HTR-8/SVneo (cell line): ENCODE data around the gene GLIPR1.
"Not testable (repeated sequence)": the region's sequence is repeated elsewhere in the genome, so short reads cannot be mapped to it uniquely, and the experiment has no call there.

Experiments used
- DNase-seq: peaks from one replicate; pipeline ENCODE4 v3.0.0; 2011; ENCODE audit warnings: low spot score, mixed read lengths; ENCODE audit not compliant: insufficient read length
- FAIRE-seq: peaks from 2 replicates; lab custom pipeline; 2011; peaks lifted over from hg19 to GRCh38; lab: Jason Lieb, UNC

GLIPR1 gene

GRCh38 chr12:75471902-75472890 is 8.4 kb upstream of the GLIPR1 start:
- no peak for FAIRE-seq
- no peak for DNase-seq

DNA sequence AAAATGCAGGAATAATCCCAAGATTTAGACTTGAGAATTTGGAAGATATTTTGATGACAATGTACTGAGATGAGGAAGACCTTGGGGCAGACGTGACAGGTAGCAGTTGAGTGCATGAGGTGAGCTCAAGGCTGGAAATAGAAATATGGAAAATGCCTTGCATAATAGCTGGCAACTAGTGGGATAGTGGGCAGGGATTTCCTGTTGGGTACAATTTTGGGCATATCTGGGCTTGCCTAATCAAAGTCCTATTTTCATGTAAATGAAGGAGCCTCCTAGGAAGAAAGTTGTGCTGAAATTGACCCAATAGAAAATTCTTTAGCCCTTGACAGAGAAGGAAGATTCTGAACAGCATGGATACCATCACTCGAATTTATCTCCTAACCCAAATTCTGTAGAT is 6.4 kb upstream of the GLIPR1 start:
- DNase-seq (no peak), FAIRE-seq (no peak)

- DNase-seq, result no peak
- no peak for FAIRE-seq
Observed at GRCh38 chr12:75476071-75476470, 4.5 kb upstream of the GLIPR1 start.

GRCh38 chr12:75477137-75477536 is 3.4 kb upstream of the GLIPR1 start:
- FAIRE-seq, result no peak
- DNase-seq, result no peak

DNA sequence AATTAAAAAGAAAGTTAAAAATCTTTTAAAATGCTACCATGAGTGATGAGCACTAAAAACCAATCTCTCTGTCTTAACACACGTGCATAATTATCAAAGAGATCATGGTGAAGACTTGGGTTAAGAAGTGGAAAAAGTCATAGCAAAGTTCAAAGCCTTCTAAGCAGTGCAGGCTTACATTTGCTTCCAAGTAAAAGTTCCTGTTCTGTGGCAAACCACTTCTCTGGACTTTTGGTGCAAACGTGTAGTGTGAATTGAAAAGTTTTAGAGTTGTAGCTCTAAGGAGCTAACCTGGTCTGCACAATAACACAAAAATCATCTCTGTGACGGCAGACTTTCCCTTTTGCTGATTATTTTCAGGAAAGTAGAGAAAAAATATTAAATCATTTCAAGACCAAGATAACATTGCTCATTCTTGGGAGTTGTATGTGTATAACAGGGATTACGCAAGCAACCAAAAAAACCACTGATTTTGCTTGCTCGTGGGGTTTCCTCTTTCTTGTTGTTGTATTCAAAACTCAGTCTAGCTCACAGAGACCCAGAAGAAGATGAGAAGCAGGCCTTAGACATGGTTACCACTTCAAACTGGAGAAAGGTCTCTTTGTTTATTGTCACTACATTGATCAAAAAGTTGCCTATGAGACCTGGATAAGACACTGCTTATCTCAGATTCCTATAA is 2.3 kb upstream of the GLIPR1 start:
- no peak for FAIRE-seq
- DNase-seq, result no peak

- FAIRE-seq (no peak), DNase-seq (no peak)
Observed at GRCh38 chr12:75479963-75480461, 543 bp upstream of the GLIPR1 start.

DNA sequence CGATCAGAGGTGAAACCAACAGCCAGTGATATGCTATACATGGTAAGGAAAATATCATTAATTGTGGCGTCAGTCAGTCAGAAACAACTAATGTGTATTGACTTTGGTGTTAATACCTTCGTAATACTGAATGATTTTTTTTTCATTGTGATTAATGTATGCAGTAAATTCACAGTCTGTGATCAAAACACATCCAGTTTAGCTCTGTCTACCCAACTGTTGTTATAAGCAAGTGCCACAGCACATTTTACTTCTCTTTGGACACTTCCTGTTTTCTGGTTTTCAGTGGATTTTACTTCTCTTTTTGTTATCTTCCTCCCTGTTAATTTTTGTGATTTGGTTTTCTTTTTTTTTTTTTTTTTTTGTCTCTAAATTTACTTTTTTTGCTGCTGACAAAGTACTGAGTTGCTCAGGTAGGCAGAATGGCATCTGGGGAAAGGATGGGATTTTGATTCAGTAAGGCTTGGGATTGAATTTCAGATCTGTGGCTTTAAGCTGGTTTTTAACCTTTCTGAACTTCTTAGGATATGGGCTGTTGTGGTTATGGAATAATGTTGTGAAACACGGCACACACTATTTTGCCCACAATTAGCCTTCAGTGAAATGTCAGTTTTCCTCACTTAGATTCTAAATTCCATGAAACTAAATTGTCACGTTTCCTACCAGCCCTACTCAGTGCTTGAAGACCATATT is 604 bp downstream of the GLIPR1 start:
- no peak for FAIRE-seq
- no peak for DNase-seq

DNA sequence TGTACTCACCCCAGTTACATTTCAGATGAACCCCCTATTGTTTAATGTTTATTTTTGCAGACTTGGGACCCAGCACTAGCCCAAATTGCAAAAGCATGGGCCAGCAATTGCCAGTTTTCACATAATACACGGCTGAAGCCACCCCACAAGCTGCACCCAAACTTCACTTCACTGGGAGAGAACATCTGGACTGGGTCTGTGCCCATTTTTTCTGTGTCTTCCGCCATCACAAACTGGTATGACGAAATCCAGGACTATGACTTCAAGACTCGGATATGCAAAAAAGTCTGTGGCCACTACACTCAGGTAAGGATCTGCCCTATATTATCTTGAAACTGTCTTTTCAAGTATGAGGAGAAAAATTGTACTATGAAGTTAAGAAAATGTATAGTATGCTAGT is 1.2 kb downstream of the GLIPR1 start:
- FAIRE-seq (no peak), DNase-seq (no peak)

GRCh38 chr12:75482646-75483045 is 2.1 kb downstream of the GLIPR1 start:
- FAIRE-seq, result no peak
- DNase-seq, result no peak

- no peak for FAIRE-seq
- no peak for DNase-seq
Observed at GRCh38 chr12:75483431-75483830, 2.9 kb downstream of the GLIPR1 start.

GRCh38 chr12:75484450-75484849 is 3.9 kb downstream of the GLIPR1 start:
- DNase-seq, FAIRE-seq: not testable (repeated sequence)

GRCh38 chr12:75487308-75487707 is 6.8 kb downstream of the GLIPR1 start:
- DNase-seq (no peak), FAIRE-seq (no peak)

DNA sequence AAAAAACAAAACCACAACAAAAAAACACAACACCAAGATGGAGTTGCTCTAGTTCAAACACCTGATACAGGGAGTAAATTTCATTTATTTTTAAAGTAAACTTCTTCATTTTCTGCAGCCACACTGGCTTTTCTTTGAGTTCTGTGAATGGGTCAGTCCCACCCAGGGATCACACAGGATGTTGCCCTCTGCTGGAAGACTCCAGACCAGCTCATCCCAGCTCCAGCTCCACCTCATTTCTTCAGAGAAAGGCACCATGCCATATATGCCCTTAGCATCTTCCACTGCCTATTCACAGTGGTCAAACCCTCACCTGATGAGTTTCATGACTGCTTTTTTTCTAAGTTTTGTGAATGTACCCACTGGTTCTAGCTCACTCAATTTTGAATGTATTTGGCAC is 8.0 kb downstream of the GLIPR1 start:
- FAIRE-seq (no peak), DNase-seq (no peak)

GRCh38 chr12:75489187-75489586 is 8.6 kb downstream of the GLIPR1 start:
- DNase-seq (no peak), FAIRE-seq (no peak)

- DNase-seq (no peak), FAIRE-seq (no peak)
Observed at GRCh38 chr12:75489613-75490210, 9.2 kb downstream of the GLIPR1 start.

DNA sequence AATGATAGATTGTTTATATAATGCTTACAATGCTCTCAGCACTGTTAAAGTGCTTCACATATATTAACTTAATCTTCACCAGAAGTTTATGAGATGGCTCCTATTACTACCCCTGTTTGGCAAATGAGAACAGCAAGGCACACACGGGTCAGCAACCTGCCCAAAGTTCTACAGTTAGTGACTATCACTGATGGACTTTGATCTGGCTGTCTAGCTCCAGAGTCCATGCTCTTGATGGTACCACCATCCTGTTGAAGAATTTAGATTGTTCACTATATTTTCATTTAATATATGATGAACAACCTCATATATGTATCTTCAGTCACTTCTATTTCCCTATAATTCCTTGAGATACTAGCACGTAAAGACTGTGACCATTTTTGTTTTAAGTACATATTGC is 10.6 kb downstream of the GLIPR1 start:
- FAIRE-seq (no peak), DNase-seq (no peak)

DNA sequence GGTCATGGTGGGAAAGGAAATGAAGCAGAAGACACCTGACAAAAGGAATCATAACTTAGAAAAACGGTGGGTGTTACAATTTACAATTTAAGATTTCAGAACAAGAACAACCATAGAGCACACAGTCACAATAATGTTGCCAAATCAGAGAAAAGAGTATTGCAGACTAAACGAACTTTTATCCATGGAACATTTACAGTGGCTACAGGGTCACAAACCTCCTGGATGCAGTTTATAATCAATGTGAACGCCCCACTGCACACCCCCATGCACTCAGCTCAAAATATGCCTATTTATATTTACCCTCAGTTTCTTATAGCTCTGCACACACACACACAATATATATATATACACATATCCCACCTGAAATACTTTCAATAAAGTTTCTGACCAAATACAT is 22.9 kb downstream of the GLIPR1 start:
- DNase-seq, result no peak
- no peak for FAIRE-seq

GRCh38 chr12:75503866-75504265 is 23.3 kb downstream of the GLIPR1 start:
- no peak for DNase-seq
- no peak for FAIRE-seq

DNA sequence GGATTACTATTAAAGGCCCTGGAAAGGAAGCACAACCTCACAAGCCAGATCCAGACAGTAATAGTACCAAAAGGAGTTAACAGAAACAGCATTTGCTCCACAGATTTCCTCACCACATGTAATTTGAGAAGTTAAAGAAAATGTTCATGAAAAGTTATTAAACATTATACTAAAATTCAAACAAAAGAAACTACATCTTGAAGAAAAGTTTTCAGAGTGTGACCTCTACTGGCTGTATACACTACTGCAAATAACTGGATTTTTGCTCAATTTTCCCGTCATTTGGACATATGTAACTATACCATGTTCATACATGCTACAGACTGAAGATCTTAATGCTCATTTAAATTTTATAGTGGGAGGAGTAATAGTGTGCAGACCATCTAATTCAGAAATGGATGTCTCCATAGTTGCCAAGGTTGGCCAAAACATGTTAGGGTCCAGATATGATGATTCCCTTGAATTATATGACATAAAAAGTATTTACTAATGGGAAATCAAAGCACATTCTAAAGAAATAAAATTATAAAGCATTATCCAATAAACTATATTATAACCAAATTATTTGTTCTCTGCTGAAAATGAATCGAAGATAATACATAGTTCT is 25.3 kb downstream of the GLIPR1 start:
- no peak for DNase-seq
- FAIRE-seq, result no peak

DNA sequence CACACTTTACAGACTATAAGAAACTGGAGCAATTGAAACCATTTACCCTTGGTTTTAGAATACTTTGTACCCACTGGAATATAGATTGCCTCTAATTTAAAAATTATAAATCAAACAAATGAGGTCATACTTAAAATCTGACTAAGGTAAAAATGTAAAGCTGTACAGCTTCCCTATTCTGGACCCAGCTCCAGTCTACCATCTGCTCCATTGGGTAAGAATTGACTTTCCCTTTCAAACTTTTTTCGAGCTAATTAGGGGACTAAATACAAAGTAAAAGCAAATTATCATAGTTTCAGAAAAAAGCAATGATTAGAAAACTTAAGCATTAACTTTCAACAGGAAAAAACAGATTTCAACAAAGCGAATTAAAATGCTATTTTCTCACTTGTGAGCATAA is 26.5 kb downstream of the GLIPR1 start:
- DNase-seq (no peak), FAIRE-seq (no peak)
